Lung (tissue), 12 donors: Measurements from ENCODE around the gene PARVB. TPM values are rescaled to one million over a fixed set of nuclear protein-coding genes. Genes with fewer than 3 reads are reported as not detected.

ENCODE experiments used
- ATAC-seq: fragments of 200-7000 bp; cut with Tn5 transposase; one replicate; pipeline ENCODE4 v1.9.1; 2020; ENCODE audit warnings: moderate number of reproducible peaks; ENCODE audit not compliant: insufficient read depth, low FRiP score
- DNase-seq, 3 donors: peaks; one replicate each; pipeline ENCODE4 v3.0.0-alpha.2; 2013 to 2017
- H3K27ac ChIP-seq, 2 donors: one replicate each; pipeline ENCODE4 v1.5.1; 2013; ENCODE audit warnings: mild to moderate bottlenecking in 2 of 2, moderate library complexity in 2 of 2, control low read depth in 1 of 2, inconsistent platforms in 1 of 2, low read depth in 1 of 2, low read length in 1 of 2
- H3K27me3 ChIP-seq, 3 donors: one replicate each; pipeline ENCODE4 v1.5.1; 2013; ENCODE audit warnings: low read length in 2 of 3; ENCODE audit not compliant: control insufficient read depth in 3 of 3, insufficient read depth in 3 of 3
- H3K36me3 ChIP-seq, 4 donors: one replicate each; pipeline ENCODE4 v1.5.1; 2013; ENCODE audit warnings: low read length in 4 of 4, mild to moderate bottlenecking in 1 of 4, moderate library complexity in 1 of 4; ENCODE audit not compliant: control insufficient read depth in 4 of 4, insufficient read depth in 4 of 4
- H3K4me1 ChIP-seq, 5 donors: one replicate each; pipeline ENCODE4 v1.5.1; 2013; ENCODE audit warnings: low read length in 5 of 5, mild to moderate bottlenecking in 2 of 5, moderate library complexity in 1 of 5; ENCODE audit not compliant: control insufficient read depth in 5 of 5, insufficient read depth in 5 of 5
- H3K4me3 ChIP-seq: one replicate; pipeline ENCODE4 v1.5.1; 2013; ENCODE audit warnings: mild to moderate bottlenecking, control low read depth, moderate library complexity
- H3K9ac ChIP-seq, 2 donors: one replicate each; pipeline ENCODE4 v1.5.1; 2013; ENCODE audit warnings: low read length in 2 of 2, control low read depth in 1 of 2; ENCODE audit not compliant: insufficient read depth in 1 of 2
- H3K9me3 ChIP-seq, 4 donors: one replicate each; pipeline ENCODE4 v1.5.1; 2013; ENCODE audit warnings: low read length in 3 of 4, mild to moderate bottlenecking in 1 of 4, moderate library complexity in 1 of 4; ENCODE audit not compliant: control insufficient read depth in 4 of 4, insufficient read depth in 3 of 4
- CTCF ChIP-seq: IDR thresholded peaks from 2 replicates; pipeline ENCODE4 v1.5.1; 2012; ENCODE audit warnings: mild to moderate bottlenecking; ENCODE audit errors: control extremely low read depth, extremely low read depth
- WGBS, 2 donors: extraction: QIAGEN DNeasy Blood & Tissue Kit; methylation state at CpG; one replicate each; pipeline ENCODE4 v1.1.7; 2013; 5-methylcytosine and 5-hydroxymethylcytosine counted together
- polyA plus RNA-seq, 2 donors: library from polyadenylated mRNA; stranded (reverse); fragments of 200-250 nt; gene quantifications; one replicate each; pipeline ENCODE4 v1.2.1, GENCODE V29; 2013
- total RNA-seq, 2 donors: library from RNA; depleted of rRNA in 1 of 2; stranded (reverse); fragments of >200 nt in 1 of 2; gene quantifications; one replicate each; pipeline ENCODE4 v1.2.1, GENCODE V29; 2014 to 2021
- donor health status: control.
- donor health status: control.
- donor health status: Bipolar disorder and iron deficiency.
- donor health status: healthy.
- donor health status: DM: yes; HTN: yes; CAD: no.

The PARVB gene
- total and polyA plus RNA-seq, 4 donors = 16.9 to 64.2 (median 49.7) TPM

DNA sequence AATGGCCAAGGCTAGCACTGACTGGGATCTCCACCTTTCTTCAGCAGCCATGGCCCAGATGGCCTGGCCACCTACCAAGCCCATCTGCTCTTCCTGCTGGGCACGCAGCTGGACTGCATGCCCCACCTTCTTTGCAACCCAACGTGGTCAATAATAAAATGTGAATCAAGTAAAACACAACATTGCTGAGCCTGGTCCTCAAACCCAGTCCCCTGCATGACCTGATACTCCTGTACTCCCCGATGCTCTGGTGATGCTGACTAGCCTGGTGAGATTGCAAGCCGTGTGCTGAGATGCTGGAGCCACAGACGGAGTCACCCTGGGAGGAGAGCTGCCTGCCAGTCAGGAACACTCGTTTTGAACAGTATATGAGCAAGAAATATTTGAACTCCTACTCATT, 190.7 kb downstream of the PARVB start:
- WGBS, 2 donors = 84 to 94% methylated on average over 6 of the region's 6 CpGs
- no peak overlapping the region for H3K27ac ChIP-seq
- no peak for TF ChIP-seq CTCF
- ATAC-seq (no peak), DNase-seq (no peak)
- no peaks in the 10 kb centered on the region for H3K36me3 ChIP-seq
- H3K9me3 ChIP-seq = peaks cover 0 to 11% (median 4%) of the 10 kb centered on the region in 4 donors
- no peaks in the 10 kb centered on the region for H3K27me3 ChIP-seq
- no peak overlapping the region for H3K9ac ChIP-seq
- peaks cover 0 to 16% (median 0%) of the 10 kb centered on the region in 5 donors for H3K4me1 ChIP-seq
- H3K4me3 ChIP-seq = no peak overlapping the region

DNA sequence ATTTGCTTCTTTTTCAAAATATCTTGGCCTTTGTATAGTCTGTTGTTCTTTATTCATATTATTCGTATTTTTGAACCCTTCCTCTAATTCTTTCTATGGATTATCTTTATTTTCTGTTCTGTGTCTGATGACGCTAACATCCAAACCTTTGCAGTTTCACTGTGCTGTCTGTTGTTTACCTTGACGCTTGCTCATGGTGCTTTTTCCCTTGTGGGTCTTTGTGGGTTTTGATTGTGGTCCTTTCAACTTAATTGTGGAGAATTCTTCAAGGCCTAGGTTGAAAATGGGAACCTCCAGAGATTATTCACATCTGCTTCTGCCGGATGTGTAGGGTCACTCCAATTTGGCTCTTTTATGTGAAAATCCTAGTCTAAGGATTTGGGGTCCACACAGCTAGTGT, 191.2 kb downstream of the PARVB start:
- Histone ChIP-seq H3K27ac (no peak overlapping the region), H3K9ac (no peak overlapping the region), H3K27me3 (no peaks in the 10 kb centered on the region), H3K4me1 (peaks cover 0 to 16% (median 0%) of the 10 kb centered on the region in 5 donors), H3K9me3 (peaks cover 0 to 11% (median 2%) of the 10 kb centered on the region in 4 donors), H3K4me3 (no peak overlapping the region), H3K36me3 (no peaks in the 10 kb centered on the region)
- DNase-seq (no peak), ATAC-seq (no peak)
- WGBS, 2 donors = 83 to 91% methylated on average over 4 of the region's 4 CpGs
- no peak for TF ChIP-seq CTCF

DNA sequence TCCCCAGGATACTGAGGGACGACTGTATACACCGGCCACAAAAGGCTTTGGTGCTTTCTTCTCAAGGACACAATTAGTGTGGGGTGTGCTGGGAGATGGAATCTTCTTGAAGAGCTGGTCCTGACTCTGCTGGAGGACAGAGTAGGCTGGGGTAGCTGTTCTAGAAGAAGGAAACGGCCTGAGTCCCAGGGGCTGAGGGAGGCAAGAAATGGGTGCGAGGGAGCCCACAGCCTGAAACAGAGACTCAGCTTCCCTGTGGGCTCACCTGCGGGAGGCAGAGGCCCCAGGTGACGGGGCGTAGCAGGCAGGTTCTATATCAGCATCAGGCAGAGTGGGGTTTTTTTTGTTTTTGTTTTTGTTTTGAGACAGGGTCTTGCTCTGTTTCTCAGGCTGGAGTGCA, 193.2 kb downstream of the PARVB start:
- Histone ChIP-seq H3K4me3 (no peak overlapping the region), H3K9ac (no peak overlapping the region), H3K27me3 (peaks cover 0 to 2% (median 0%) of the 10 kb centered on the region in 3 donors), H3K4me1 (peaks cover 0 to 4% (median 0%) of the 10 kb centered on the region in 5 donors), H3K36me3 (no peaks in the 10 kb centered on the region), H3K27ac (no peak overlapping the region), H3K9me3 (peaks cover 0 to 23% (median 2%) of the 10 kb centered on the region in 4 donors)
- no peak for ATAC-seq
- WGBS, 2 donors = 75 to 94% methylated on average over 7 of the region's 7 CpGs
- DNase-seq = no peak
- TF ChIP-seq CTCF = no peak

- peaks cover 0 to 23% (median 2%) of the 10 kb centered on the region in 4 donors for H3K9me3 ChIP-seq
- no peak for TF ChIP-seq CTCF
- no peaks in the 10 kb centered on the region for H3K36me3 ChIP-seq
- H3K4me3 ChIP-seq = no peak overlapping the region
- 82 to 93% methylated on average over 6 of the region's 6 CpGs for WGBS, 2 donors
- peaks cover 0 to 2% (median 0%) of the 10 kb centered on the region in 3 donors for H3K27me3 ChIP-seq
- DNase-seq = no peak
- no peak for ATAC-seq
- no peak overlapping the region for H3K9ac ChIP-seq
- no peak overlapping the region for H3K27ac ChIP-seq
- no peaks in the 10 kb centered on the region for H3K4me1 ChIP-seq
Measured at GRCh38 chr22:44218071-44218470, 194.0 kb downstream of the PARVB start.
